HepG2 (cell line): ENCODE data around the gene SEMA5B. TPM values are rescaled to one million over a fixed set of nuclear protein-coding genes. Genes with fewer than 3 reads are reported as not detected.

Experiments used
- ATAC-seq: fragments of 200-7000 bp; cut with Tn5 transposase; 3 replicates; pipeline ENCODE4 v1.9.1; 2020; ENCODE audit warnings: mild to moderate bottlenecking, moderate library complexity
- BruUV-seq: library from RNA; stranded (reverse); fragments of 400-500 nt; replicated peaks from 2 replicates; lab custom pipeline; 2021; lab: Mats Ljungman, UMichigan
- CTCF ChIA-PET: fragments of 300-600 bp; formaldehyde crosslinking; extraction: SDS; loops from one replicate; lab custom pipeline; 2021; ENCODE audit warnings: low total read pairs, inconsistent platforms, low intra/inter-chr PET ratio; lab: Yijun Ruan, JAX
- POLR2A ChIA-PET: fragments of 350-600 bp; sonication (Branson Sonifier 250); formaldehyde crosslinking; loops from one replicate; lab custom pipeline; 2020; ENCODE audit warnings: antibody characterized with exemption, inconsistent platforms; lab: Yijun Ruan, JAX
- DNase-seq: peaks from one replicate; pipeline ENCODE4 v3.0.0-alpha.2; 2015; ENCODE audit warnings: low spot score
- FAIRE-seq: peaks from 3 replicates; lab custom pipeline; 2011; peaks lifted over from hg19 to GRCh38; lab: Jason Lieb, UNC
- H2AFZ ChIP-seq: one replicate; pipeline ENCODE4 v1.6.1; 2011; ENCODE audit warnings: low read length, inconsistent platforms
- H3K27ac ChIP-seq: fragments of 300-600 bp; 3 replicates; pipeline ENCODE4 v1.8.0; 2011; ENCODE audit warnings: mixed run types, mild to moderate bottlenecking, mixed read lengths, low read length, inconsistent platforms; ENCODE audit not compliant: insufficient read depth; ENCODE audit errors: extremely low read length
- H3K27me3 ChIP-seq, 2 experiments: fragments of 200-600 bp in 1 of 2; 2 replicates in 1 of 2; 3 replicates in 1 of 2; pipeline versions ENCODE4 v1.6.0 to v1.8.0; 2011; ENCODE audit warnings: low read length in 2 of 2, mild to moderate bottlenecking in 2 of 2, moderate library complexity in 2 of 2, inconsistent platforms in 1 of 2; ENCODE audit not compliant: insufficient read depth in 2 of 2, control insufficient read depth in 1 of 2
- H3K36me3 ChIP-seq, 2 experiments: fragments of 200-600 bp in 1 of 2; replicated peaks in 1 of 2; 2 replicates in 1 of 2; 3 replicates in 1 of 2; pipeline versions ENCODE4 v1.5.1 to v1.8.0; 2011; ENCODE audit warnings: low read length in 2 of 2, inconsistent platforms in 1 of 2; ENCODE audit not compliant: insufficient read depth in 2 of 2, control insufficient read depth in 1 of 2
- H3K4me1 ChIP-seq: 2 replicates; pipeline ENCODE4 v1.5.1; 2012; ENCODE audit warnings: low read length, inconsistent platforms; ENCODE audit not compliant: insufficient read depth
- H3K4me2 ChIP-seq: 2 replicates; pipeline ENCODE4 v1.6.0; 2011; ENCODE audit warnings: low read depth, low read length, inconsistent platforms
- H3K4me3 ChIP-seq, 3 experiments: fragments of 200-600 bp in 1 of 3; sonication (generic), shearing (Covaris generic) in 1 of 3; replicated peaks in 1 of 3; 2 replicates each; pipeline ENCODE4 v1.5.1; 2011 to 2016; ENCODE audit warnings: low read length in 3 of 3, inconsistent platforms in 2 of 3, low read depth in 2 of 3, mild to moderate bottlenecking in 2 of 3, control low read depth in 1 of 3, mixed read lengths in 1 of 3; ENCODE audit not compliant: insufficient read depth in 1 of 3
- H3K79me2 ChIP-seq: one replicate; pipeline ENCODE4 v1.6.1; 2011; ENCODE audit warnings: low read length, inconsistent platforms; ENCODE audit not compliant: insufficient read depth
- H3K9ac ChIP-seq: 2 replicates; pipeline ENCODE4 v1.6.0; 2011; ENCODE audit warnings: mild to moderate bottlenecking, low read depth, low read length, inconsistent platforms; ENCODE audit not compliant: insufficient read depth
- H3K9me3 ChIP-seq: 2 replicates; pipeline ENCODE4 v1.5.1; 2012; ENCODE audit warnings: mild to moderate bottlenecking, low read length
- H4K20me1 ChIP-seq: 2 replicates; pipeline ENCODE4 v1.6.0; 2011; ENCODE audit warnings: inconsistent platforms, mild to moderate bottlenecking, low read length, moderate library complexity; ENCODE audit not compliant: insufficient read depth
- CEBPG ChIP-seq: IDR thresholded peaks from 2 replicates; pipeline ENCODE4 v1.6.1; 2016
- CHD4 ChIP-seq: fragments of 200-600 bp; sonication (generic); IDR thresholded peaks from 2 replicates; pipeline ENCODE4 v1.7.0; 2017; ENCODE audit warnings: mild to moderate bottlenecking, low read length, borderline replicate concordance
- GATA4 ChIP-seq: sonication (generic); IDR thresholded peaks from 2 replicates; pipeline ENCODE4 v1.6.1; 2016; ENCODE audit warnings: antibody characterized with exemption, low read depth, borderline replicate concordance
- PHB2 ChIP-seq: fragments of 450-650 bp; IDR thresholded peaks from 2 replicates; pipeline ENCODE4 v1.6.1; 2018; ENCODE audit not compliant: partially characterized antibody
- WGBS: methylation state at CpG from one replicate; pipeline ENCODE4 v1.1.6; 2017; ENCODE audit warnings: low lambda C conversion rate; 5-methylcytosine and 5-hydroxymethylcytosine counted together
- in situ Hi-C: cut with HindIII; loops from 2 replicates; pipeline ENCODE4 v1.10.0; 2017; ENCODE audit warnings: low pct_unique_long_range_greater_than_20kb; ENCODE audit not compliant: extremely low pct_ligation_motif_present
- intact Hi-C: fragments of 100-400 bp; cut with micrococcal nuclease; formaldehyde crosslinking; loops from one replicate; pipeline ENCODE4 v1.10.0; 2022; ENCODE audit not compliant: unreplicated experiment
- polyA plus RNA-seq, 8 experiments: library from polyadenylated mRNA; depleted of rRNA in 3 of 8; stranded (reverse) in 7 of 8; unstranded in 1 of 8; fragments of >200 nt; fragmentation: Illumina TruSeq in 4 of 8; extraction: Trizol in 4 of 8; gene quantifications; 2 replicates each; pipeline versions ENCODE4 v1.2.1 to v1.2.3, GENCODE V29; 2011 to 2016; ENCODE audit warnings: low read depth in 4 of 8, missing spikeins in 1 of 8, mixed read lengths in 1 of 8; ENCODE audit not compliant: insufficient read depth in 1 of 8
- total RNA-seq, 5 experiments: library from RNA; depleted of rRNA; stranded (reverse); fragments of >200 nt; fragmentation: Illumina TruSeq; extraction: Trizol; gene quantifications; 2 replicates each; pipeline ENCODE4 v1.2.3, GENCODE V29; 2016; ENCODE audit warnings: low read depth in 1 of 5
- TF ChIP-seq, protein P1 (sequence below): sonication (generic); formaldehyde crosslinking; conservative IDR thresholded peaks from 2 replicates; pipeline ENCODE4 v1.4.0; 2020; ENCODE audit warnings: missing genetic modification reagents
- TF ChIP-seq, protein P2 (sequence below): sonication (generic); formaldehyde crosslinking; IDR thresholded peaks from 2 replicates; pipeline ENCODE4 v1.9.0; 2022; ENCODE audit warnings: missing genetic modification reagents, mild to moderate bottlenecking, borderline replicate concordance

The SEMA5B gene
- total and polyA plus RNA-seq, 2 of the 13 experiments (the other 11 are each of a cell fraction or from before 2014, with no cell fraction given), result not detected

DNA sequence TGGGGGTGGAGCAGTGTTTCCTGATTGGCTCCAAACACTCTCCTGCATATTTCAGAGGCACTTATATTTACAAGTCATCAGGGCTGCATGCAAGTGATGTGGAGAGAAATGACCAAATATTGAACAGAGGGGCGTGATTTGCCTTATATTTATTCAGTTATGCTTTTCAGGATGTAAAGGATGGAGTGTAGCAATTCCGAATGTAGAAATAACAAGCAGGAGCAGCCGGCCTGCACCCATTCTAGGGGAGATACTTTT lies 19.4 kb upstream of the SEMA5B start:
- Histone ChIP-seq H3K79me2 (no peaks in the 10 kb centered on the region), H3K4me2 (no peak overlapping the region), H4K20me1 (no peaks in the 10 kb centered on the region), H3K4me1 (peaks cover 20% of the 10 kb centered on the region), H3K27ac (no peak overlapping the region), H3K36me3 (no peaks in the 10 kb centered on the region), H2AFZ (no peak overlapping the region), H3K9me3 (no peaks in the 10 kb centered on the region), H3K27me3 (peaks cover 0 to 20% of the 10 kb centered on the region in 2 experiments; a peak in 2 of 5 replicates), H3K4me3 (no peak overlapping the region), H3K9ac (no peak overlapping the region)
- intact Hi-C loops, result no loop called here
- CTCF ChIA-PET, result no interaction called here
- POLR2A ChIA-PET, result no interaction called here
- no peak for ATAC-seq
- FAIRE-seq, result no peak
- in situ Hi-C loops, result loop anchor here (25.0 kb wide), 1 partner anchor 285 kb away; no protein-coding TSS in a partner anchor
- 29% methylated on average over 3 of the region's 3 CpGs for WGBS
- BruUV-seq, result no TSS peak
- TF ChIP-seq, protein P1, sequence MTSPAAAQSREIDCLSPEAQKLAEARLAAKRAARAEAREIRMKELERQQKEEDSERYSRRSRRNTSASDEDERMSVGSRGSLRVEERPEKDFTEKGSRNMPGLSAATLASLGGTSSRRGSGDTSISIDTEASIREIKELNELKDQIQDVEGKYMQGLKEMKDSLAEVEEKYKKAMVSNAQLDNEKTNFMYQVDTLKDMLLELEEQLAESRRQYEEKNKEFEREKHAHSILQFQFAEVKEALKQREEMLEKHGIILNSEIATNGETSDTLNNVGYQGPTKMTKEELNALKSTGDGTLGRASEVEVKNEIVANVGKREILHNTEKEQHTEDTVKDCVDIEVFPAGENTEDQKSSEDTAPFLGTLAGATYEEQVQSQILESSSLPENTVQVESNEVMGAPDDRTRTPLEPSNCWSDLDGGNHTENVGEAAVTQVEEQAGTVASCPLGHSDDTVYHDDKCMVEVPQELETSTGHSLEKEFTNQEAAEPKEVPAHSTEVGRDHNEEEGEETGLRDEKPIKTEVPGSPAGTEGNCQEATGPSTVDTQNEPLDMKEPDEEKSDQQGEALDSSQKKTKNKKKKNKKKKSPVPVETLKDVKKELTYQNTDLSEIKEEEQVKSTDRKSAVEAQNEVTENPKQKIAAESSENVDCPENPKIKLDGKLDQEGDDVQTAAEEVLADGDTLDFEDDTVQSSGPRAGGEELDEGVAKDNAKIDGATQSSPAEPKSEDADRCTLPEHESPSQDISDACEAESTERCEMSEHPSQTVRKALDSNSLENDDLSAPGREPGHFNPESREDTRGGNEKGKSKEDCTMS (CRISPR knock-in tag), result no peak
- TF ChIP-seq CEBPG (CRISPR knock-in tag) (no peak), GATA4 (no peak), CHD4 (no peak), PHB2 (no peak)
- TF ChIP-seq, protein P2, sequence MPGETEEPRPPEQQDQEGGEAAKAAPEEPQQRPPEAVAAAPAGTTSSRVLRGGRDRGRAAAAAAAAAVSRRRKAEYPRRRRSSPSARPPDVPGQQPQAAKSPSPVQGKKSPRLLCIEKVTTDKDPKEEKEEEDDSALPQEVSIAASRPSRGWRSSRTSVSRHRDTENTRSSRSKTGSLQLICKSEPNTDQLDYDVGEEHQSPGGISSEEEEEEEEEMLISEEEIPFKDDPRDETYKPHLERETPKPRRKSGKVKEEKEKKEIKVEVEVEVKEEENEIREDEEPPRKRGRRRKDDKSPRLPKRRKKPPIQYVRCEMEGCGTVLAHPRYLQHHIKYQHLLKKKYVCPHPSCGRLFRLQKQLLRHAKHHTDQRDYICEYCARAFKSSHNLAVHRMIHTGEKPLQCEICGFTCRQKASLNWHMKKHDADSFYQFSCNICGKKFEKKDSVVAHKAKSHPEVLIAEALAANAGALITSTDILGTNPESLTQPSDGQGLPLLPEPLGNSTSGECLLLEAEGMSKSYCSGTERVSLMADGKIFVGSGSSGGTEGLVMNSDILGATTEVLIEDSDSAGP (CRISPR knock-in tag), result no peak
- DNase-seq, result no peak
